Activated naive CD4-positive, alpha-beta T cell (primary cell): ENCODE measurements around the gene SAA1.

ENCODE experiments used
- DNase-seq, 4 experiments: peaks; one replicate each; lab custom pipeline; 2025; lab: John Stamatoyannopoulos, UW

Gene SAA1

DNA sequence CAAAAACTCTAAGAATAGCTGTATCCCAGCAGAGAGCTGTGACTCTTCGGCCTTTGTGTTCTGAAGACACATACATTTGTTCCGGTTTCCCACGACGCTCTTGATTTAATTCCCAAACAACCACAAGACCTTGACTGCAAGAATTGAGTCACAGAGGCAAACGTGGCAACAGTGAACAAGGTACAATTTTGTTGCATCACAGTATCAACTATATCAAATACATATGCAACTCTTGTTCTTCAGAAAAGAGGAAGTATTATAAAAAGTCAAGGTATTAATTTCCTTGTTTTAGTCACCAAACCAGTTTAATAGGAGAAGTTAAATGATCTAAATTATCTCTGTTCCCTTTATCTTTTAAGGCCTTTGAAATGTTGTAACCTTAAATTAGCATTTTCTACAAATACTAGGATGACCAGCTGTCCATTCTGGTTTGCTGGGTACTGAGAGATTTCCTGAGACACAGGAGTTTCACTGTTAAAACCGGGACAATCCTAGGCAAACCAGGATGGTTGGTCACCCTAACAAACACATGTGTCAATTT is 44.8 kb downstream of the SAA1 start:
- DNase-seq = no peak

DNA sequence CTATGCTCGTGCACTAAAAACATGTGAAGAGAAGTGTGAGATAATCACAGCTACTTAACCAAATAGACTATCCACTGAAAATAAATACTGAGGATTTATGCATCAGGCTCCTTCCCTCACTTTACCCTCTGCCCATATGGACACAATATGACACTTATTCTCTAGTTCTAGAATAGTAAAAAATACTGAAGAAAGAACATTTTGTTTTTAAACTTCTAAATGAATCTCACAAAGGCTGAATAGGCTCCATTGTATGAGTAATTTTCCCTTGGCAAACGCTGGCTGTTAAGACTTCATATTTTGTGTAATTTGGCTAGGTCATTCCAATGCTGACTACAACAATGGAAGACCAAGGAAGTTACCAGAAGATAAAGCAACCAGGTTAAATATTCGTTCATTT is 45.9 kb downstream of the SAA1 start:
- DNase-seq = no peak

DNA sequence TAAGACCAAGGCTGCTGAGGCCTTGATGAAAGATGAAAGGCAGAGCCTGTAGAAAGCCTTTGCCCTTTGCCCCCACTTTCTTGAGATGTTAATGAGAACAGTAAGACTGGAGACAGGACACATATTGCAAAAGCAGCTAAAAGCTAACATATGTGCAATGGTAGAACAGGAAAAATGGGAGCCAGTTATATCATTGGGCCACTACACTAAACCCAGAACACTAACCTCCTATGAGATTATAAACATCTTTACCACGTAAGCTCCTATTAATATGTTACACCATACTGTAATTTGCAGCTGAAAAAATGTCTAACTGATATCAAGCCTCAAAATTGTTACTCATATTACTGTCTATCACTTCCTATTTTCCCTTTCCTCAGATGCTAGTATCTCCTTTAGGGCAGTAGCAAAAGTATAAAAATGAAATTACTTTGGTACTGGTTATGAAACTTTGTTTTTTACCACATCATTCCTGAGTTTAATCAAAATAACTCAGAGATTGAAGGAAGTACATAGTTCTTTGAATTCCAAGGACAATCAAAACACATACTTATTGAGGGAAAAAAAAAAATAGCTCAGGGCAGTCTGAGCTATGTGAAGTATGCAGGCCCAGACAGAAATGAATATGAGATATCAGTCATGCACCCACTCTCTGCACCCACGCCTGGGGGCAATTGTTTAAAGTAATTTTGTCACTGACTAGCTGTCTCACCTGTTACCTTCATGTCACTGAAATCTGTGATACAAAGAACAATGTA is 46.8 kb downstream of the SAA1 start:
- no peak for DNase-seq

DNA sequence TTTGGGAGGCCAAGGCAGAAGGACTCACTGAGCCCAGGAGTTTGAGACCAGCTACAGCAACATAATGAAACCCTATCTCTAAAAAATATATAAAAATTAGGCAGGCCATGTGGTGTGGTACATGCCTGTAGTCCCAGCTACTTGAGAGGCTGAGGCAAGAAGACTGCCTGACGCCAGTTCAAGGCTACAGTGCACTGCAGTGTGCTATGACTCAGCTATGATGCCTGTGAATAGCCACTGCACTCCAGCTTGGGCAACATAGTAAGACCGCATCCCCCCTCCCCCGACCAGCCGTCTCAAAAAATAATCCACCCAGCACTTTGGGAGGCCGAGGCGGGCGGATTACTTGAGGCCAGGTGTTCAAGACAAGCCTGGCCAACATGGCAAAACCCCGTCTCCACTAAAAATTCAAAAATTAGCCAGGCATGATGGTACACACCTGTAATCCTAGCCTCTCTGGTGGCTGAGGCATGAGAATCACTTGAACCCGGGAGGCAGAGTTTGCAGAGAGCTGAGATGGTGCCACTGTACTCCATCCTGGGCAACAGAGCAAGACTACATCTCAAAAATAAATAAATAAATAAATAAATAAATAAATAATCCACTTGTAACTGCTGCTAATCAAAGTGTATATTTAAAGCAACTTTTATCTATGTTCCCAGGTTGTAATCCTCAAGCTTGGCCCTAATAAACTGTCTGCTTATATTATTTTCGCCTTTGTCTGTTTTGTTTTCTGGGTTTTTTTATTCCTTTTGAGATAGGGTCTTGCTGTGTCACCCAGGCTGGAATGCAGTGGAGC is 48.1 kb downstream of the SAA1 start:
- no peak for DNase-seq

DNA sequence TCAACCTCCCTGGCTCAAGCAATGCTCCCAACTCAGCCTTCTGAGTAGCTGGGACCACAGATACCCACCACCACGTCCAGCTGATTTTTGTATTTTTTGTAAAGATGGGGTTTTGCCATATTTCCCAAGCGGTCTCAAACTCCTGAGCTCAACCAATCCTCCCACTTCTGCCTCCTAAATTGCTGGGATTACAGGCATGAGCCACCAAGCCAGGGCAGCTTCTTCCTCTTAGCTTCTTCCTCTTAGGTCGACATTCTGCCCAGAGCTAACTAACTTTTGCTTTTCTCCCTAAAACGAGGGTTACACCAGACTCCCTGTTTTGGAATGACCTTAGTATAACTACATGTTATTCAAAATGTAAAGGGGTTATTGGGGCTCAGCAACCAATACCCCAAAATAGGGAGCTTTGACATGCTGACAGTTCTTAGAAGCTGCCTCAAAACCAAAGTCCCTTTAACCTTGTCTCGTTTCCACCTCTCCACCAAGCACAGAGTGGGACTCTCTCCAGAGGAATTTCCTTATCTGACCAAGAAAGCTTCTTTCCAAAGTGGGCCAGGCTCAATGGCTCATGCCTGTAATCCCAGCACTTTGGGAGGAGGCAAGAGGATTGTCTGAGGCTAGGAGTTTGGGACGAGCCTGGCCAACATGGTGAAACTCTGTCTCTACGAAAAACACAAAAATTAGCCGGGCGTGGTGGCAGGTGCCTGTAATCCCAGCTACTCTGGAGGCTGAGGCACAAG is 48.9 kb downstream of the SAA1 start:
- DNase-seq = no peak

DNA sequence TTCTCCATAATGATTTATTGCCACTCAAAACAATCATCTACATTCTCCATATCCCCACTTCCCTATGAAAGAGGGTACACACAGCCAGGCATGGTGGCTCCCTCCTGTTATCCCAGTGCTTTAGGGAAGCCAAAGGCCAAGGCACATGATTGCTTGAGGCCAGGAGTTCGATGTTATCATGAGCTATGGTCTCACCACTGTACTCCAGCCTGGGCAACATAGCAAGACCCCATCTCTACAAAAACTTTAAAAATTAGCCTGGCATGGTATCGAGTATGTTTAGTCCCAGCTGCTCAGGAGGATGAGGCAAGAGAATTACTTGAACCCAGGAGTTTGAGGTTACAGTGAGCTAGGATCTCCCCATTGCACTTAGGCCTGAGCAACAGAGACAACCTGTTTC is 49.8 kb downstream of the SAA1 start:
- DNase-seq = no peak

DNA sequence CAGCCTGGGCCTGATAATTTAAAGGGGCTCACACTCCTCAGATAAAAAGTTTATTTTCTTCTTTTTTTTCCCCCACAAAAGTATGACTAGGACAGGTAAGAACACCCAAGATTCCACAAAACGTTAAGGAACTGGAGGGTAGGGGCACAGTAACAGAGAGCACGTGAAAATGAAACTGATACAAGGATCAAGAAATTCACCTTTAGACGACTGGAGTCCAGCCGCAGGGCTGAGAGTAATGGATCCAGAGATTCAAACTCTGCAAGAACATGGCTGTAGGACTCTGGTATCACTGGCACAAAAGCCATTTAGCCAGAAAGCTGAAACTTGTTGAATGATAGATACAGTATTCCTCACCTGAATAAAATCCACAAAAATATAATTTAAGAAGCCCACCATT is 51.5 kb downstream of the SAA1 start:
- DNase-seq = no peak
